ENCODE measurements around the gene POSTN.
"Not testable (repeated sequence)": the region's sequence is repeated elsewhere in the genome, so short reads cannot be mapped to it uniquely, and the experiment has no call there.

POSTN gene

DNA sequence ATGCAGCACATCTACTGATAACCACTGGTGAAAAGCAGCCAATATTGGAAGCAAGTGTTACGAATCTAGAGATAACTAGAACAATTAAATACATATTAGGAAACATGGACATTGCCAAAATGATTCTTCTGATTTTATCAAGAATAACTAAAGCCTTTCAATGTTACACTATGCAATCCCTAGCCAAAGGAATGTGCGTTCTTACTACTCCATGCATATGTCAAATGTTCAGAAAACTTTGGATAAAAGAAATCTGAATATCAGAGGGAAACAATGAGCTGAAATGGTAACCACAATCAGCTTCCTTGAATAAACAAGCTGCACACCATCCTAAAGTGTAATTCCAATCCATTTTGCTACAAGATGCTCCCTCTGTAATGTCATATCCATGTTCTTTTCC lies 951 bp upstream of the POSTN start:
- TF ChIP-seq, protein P1, sequence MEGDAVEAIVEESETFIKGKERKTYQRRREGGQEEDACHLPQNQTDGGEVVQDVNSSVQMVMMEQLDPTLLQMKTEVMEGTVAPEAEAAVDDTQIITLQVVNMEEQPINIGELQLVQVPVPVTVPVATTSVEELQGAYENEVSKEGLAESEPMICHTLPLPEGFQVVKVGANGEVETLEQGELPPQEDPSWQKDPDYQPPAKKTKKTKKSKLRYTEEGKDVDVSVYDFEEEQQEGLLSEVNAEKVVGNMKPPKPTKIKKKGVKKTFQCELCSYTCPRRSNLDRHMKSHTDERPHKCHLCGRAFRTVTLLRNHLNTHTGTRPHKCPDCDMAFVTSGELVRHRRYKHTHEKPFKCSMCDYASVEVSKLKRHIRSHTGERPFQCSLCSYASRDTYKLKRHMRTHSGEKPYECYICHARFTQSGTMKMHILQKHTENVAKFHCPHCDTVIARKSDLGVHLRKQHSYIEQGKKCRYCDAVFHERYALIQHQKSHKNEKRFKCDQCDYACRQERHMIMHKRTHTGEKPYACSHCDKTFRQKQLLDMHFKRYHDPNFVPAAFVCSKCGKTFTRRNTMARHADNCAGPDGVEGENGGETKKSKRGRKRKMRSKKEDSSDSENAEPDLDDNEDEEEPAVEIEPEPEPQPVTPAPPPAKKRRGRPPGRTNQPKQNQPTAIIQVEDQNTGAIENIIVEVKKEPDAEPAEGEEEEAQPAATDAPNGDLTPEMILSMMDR (IDR thresholded peaks at IDR 0.05; ENCODE audit: low read length, missing control alignments), result no peak
- DNase-seq (ENCODE audit: low read depth), result peak; percentile 58
- H3K4me3 ChIP-seq (replicated peaks; ENCODE audit: low read depth, low read length), result peak overlapping the region; percentile 65

DNA sequence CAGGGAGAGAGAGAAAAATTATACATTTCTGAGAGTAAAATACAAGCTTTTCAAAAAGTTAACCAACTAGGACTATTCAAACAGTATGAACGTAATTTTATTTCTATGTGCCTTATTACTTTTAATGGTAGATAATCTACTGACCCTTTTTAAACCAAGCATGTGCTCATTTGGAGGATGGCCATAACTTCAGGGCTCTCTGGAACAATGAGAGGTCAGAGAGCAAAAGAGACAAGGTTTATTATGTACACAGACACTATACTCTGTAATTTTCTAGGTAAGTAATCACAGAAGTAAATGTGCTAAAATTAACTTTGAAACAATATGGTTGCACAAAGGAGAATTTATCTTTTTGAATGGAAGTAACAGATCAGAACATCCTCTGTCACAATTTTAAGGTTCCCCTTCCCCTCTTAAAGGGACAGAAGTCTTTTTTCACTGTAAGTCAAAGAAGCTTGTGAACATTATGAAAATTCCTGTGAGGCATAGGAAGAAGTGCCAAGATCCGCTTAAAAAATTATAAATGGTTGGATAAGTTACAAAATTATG lies 1.0 kb downstream of the POSTN start:
- peak overlapping the region; percentile 65 for H3K4me3 ChIP-seq (replicated peaks; ENCODE audit: low read depth, low read length)
- DNase-seq (ENCODE audit: low read depth), result peak; percentile 42

DNA sequence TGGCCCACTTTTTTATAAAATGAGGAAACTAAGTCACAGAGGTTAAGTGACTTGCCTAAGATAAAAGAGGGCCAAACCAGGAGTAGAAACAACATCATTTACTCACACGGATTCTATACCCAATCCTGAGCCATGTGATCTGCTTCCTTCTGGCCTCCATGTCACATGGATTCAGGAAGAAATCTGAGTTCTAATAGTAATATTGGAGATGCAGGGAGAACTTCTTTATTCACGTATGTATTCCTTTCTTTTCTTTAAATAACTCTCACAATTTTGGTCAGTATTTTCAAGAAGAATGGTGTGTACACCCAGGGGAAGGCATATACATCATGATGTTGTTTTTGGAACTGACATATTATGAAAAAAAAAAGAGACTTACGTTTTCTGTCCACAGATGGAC lies 1.8 kb downstream of the POSTN start:
- peak overlapping the region; percentile 65 for H3K4me3 ChIP-seq (replicated peaks; ENCODE audit: low read depth, low read length)
- DNase-seq (ENCODE audit: low read depth), result peak; percentile 29

More for the DNA sequence above, 1.0 kb downstream of the POSTN start:
- TF ChIP-seq, protein P1 (IDR thresholded peaks at IDR 0.05; ENCODE audit: low read length, missing control alignments), result no peak

DNA sequence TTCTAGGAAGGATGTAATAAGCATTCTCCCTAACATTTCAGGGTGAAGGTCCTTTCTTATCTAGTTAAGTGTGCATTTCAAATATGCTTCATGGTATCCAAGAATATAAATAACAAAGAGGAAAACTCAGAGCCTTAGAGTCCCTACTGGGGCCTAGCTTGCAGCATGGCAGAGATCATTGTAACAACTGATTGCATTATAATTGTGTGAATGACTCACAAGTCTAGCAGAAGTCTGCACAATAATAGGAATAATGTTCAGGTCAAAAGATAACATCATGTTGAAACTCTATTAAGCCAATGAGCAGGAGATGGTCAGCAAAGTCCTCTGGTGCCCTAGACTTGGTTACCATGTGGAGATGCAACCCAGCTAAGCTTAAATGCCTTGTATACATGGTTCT lies 3.4 kb downstream of the POSTN start:
- TF ChIP-seq, protein P1 (IDR thresholded peaks at IDR 0.05; ENCODE audit: low read length, missing control alignments), result no peak
- DNase-seq (ENCODE audit: low read depth), result peak; percentile 77
- peak overlapping the region; percentile 65 for H3K4me3 ChIP-seq (replicated peaks; ENCODE audit: low read depth, low read length)

More for the DNA sequence above, 1.8 kb downstream of the POSTN start:
- TF ChIP-seq, protein P1 (IDR thresholded peaks at IDR 0.05; ENCODE audit: low read length, missing control alignments), result no peak

DNA sequence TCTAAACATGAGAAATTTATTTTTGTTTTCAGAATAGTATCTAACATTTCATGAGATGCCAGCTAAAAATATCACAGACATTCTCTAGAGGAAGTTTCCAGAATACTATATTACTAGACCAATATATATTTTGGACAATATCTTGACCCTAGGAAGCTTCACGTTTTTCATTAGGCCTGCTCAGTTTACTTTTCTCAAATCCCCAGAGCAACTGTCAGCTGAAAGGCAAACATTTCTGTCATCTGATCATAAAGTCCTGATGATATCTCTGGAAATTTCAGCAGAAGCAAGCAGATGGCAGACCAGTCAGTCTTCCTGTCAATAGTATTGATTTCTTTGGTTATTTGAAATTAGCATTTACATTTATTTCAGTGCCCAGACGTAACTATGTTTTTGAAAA lies 4.0 kb downstream of the POSTN start:
- peak overlapping the region; percentile 65 for H3K4me3 ChIP-seq (replicated peaks; ENCODE audit: low read depth, low read length)

DNA sequence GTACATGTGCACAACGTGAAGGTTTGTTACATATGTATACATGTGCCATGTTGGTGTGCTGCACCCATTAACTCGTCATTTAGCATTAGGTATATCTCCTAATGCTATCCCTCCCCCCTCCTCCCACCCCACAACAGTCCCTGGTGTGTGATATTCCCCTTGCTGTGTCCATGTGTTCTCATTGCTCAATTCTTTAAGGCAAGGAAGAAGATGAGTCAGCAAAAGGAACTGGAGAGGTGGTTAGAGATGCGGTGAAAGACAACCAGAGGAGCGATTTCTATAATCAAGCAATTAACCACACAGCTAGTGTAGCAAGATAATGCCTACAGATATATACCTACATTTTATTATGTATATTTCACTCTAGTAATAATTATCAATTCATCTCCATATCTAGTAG lies 9.2 kb downstream of the POSTN start:
- peak; percentile 44 for DNase-seq (ENCODE audit: low read depth)

More for the DNA sequence above, 4.0 kb downstream of the POSTN start:
- TF ChIP-seq, protein P1 (IDR thresholded peaks at IDR 0.05; ENCODE audit: low read length, missing control alignments), result no peak
- DNase-seq (ENCODE audit: low read depth), result no peak

DNA sequence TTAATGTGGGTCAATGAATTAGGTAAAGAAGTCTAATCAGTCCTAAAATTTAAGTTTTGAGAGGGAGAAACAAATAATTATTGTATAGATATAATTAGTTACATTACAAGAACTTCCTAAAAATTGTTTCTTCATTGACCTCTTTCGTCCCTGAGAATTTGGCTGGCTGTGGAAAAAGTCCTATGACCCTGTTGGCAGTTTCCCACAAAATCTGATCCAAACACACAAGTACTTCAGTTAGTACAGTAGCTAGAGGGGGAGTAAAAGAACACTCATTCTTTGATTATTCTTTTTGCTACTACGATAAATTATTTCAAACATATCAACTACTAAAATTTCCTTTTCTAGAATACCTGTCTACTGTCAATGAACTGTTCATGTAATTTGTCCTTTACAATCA lies 11.3 kb downstream of the POSTN start:
- no peak for DNase-seq (ENCODE audit: low read depth)
- TF ChIP-seq, protein P1 (IDR thresholded peaks at IDR 0.05; ENCODE audit: low read length, missing control alignments), result no peak
- no peak overlapping the region for H3K4me3 ChIP-seq (replicated peaks; ENCODE audit: low read depth, low read length)

More for the DNA sequence above, 9.2 kb downstream of the POSTN start:
- not testable (repeated sequence) for H3K4me3 ChIP-seq (replicated peaks; ENCODE audit: low read depth, low read length)

Measured in fibroblast of pulmonary artery (primary cell).